ENCODE data around the gene GBX1. TPM values are rescaled to one million over a fixed set of nuclear protein-coding genes. Genes with fewer than 3 reads are reported as not detected.

Gene GBX1
- total RNA-seq, 1 experiment from 2014 or later: not detected

- H3K27ac Mint-ChIP-seq: peak overlapping the region; percentile 95
- peaks cover 31% of the 10 kb centered on the region for H3K4me1 Mint-ChIP-seq
- TF ChIP-seq ZNF121 (CRISPR knock-in tag; IDR thresholded peaks at IDR 0.05) (peak; percentile 34), CBFB (CRISPR knock-in tag; IDR thresholded peaks at IDR 0.05; ENCODE audit: low read depth) (no peak), ESRRA (CRISPR knock-in tag; IDR thresholded peaks at IDR 0.05; ENCODE audit: borderline replicate concordance) (no peak), SP1 (CRISPR knock-in tag; conservative IDR thresholded peaks at IDR 0.05) (peak; percentile 53; the same call in 1 of the 2 replicates), FOXP1 (CRISPR knock-in tag; IDR thresholded peaks at IDR 0.05; ENCODE audit: borderline replicate concordance) (0 out of 2 replicates have a peak, but pooled peaks have one; percentile 25), MAX (CRISPR knock-in tag; IDR thresholded peaks at IDR 0.05) (peak; percentile 37; the same call in 1 of the 2 replicates), CTCF (IDR thresholded peaks at IDR 0.05) (peak; percentile 95)
- TF ChIP-seq, protein P1, sequence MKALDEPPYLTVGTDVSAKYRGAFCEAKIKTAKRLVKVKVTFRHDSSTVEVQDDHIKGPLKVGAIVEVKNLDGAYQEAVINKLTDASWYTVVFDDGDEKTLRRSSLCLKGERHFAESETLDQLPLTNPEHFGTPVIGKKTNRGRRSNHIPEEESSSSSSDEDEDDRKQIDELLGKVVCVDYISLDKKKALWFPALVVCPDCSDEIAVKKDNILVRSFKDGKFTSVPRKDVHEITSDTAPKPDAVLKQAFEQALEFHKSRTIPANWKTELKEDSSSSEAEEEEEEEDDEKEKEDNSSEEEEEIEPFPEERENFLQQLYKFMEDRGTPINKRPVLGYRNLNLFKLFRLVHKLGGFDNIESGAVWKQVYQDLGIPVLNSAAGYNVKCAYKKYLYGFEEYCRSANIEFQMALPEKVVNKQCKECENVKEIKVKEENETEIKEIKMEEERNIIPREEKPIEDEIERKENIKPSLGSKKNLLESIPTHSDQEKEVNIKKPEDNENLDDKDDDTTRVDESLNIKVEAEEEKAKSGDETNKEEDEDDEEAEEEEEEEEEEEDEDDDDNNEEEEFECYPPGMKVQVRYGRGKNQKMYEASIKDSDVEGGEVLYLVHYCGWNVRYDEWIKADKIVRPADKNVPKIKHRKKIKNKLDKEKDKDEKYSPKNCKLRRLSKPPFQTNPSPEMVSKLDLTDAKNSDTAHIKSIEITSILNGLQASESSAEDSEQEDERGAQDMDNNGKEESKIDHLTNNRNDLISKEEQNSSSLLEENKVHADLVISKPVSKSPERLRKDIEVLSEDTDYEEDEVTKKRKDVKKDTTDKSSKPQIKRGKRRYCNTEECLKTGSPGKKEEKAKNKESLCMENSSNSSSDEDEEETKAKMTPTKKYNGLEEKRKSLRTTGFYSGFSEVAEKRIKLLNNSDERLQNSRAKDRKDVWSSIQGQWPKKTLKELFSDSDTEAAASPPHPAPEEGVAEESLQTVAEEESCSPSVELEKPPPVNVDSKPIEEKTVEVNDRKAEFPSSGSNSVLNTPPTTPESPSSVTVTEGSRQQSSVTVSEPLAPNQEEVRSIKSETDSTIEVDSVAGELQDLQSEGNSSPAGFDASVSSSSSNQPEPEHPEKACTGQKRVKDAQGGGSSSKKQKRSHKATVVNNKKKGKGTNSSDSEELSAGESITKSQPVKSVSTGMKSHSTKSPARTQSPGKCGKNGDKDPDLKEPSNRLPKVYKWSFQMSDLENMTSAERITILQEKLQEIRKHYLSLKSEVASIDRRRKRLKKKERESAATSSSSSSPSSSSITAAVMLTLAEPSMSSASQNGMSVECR (CRISPR knock-in tag; IDR thresholded peaks at IDR 0.05; ENCODE audit: borderline replicate concordance): 0 out of 2 replicates have a peak, but pooled peaks have one; percentile 29
These were observed 43.6 kb downstream of the GBX1 start for GRCh38 chr7:151123822-151124464.

GRCh38 chr7:151123158-151123821, 44.2 kb downstream of the GBX1 start:
- Mint-ChIP-seq H3K4me3 (no peak overlapping the region), H3K9me3 (no peaks in the 10 kb centered on the region), H3K27ac (peak overlapping the region; percentile 95), H3K27me3 (ENCODE audit: low read depth) (peaks cover 5% of the 10 kb centered on the region; the same call in 1 of the 2 replicates), H3K4me1 (peaks cover 31% of the 10 kb centered on the region), H3K36me3 (peaks cover 35% of the 10 kb centered on the region)
- ATAC-seq: no peak
- CTCF ChIA-PET: interaction anchor here (0.6 to 4.2 kb wide), 45 partner anchors 8 to 325 kb away, joined by 3 to 65 read pairs (median 5); partner anchors contain the start of genes ABCB8, ABCF2, AGAP3 and ATG9B
- DNase-seq (ENCODE audit: low spot score): no peak
- POLR2A ChIA-PET: interaction anchor here (1.0 kb wide), 1 partner anchor 47 kb away, joined by 3 read pairs; no protein-coding TSS in a partner anchor
- TF ChIP-seq ZNF416 (CRISPR knock-in tag; IDR thresholded peaks at IDR 0.05) (no peak), USF1 (CRISPR knock-in tag; IDR thresholded peaks at IDR 0.05) (no peak), CBFB (CRISPR knock-in tag; IDR thresholded peaks at IDR 0.05; ENCODE audit: low read depth) (no peak), NR2C2 (CRISPR knock-in tag; IDR thresholded peaks at IDR 0.05) (no peak), NR3C1 (CRISPR knock-in tag; conservative IDR thresholded peaks at IDR 0.05; ENCODE audit: low read depth) (no peak), ATF1 (CRISPR knock-in tag; IDR thresholded peaks at IDR 0.05) (no peak), GTF2I (CRISPR knock-in tag; conservative IDR thresholded peaks at IDR 0.05) (no peak), ZNF423 (CRISPR knock-in tag; IDR thresholded peaks at IDR 0.05) (no peak), ETV6 (CRISPR knock-in tag; IDR thresholded peaks at IDR 0.05) (no peak), PRRX2 (CRISPR knock-in tag; IDR thresholded peaks at IDR 0.05) (no peak), FOXP1 (CRISPR knock-in tag; IDR thresholded peaks at IDR 0.05; ENCODE audit: borderline replicate concordance) (no peak), HMGXB4 (CRISPR knock-in tag; IDR thresholded peaks at IDR 0.05) (no peak), GRHL2 (CRISPR knock-in tag; IDR thresholded peaks at IDR 0.05; ENCODE audit: insufficient replicate concordance, severe bottlenecking) (no peak), ZNF512 (CRISPR knock-in tag; IDR thresholded peaks at IDR 0.05; ENCODE audit: borderline replicate concordance) (no peak), ZNF219 (CRISPR knock-in tag; IDR thresholded peaks at IDR 0.05; ENCODE audit: borderline replicate concordance) (no peak)

More at GRCh38 chr7:151123822-151124464, 43.6 kb downstream of the GBX1 start:
- H3K27me3 Mint-ChIP-seq (ENCODE audit: low read depth): peaks cover 5% of the 10 kb centered on the region; the same call in 1 of the 2 replicates
- peak overlapping the region; percentile 30 for H3K4me3 Mint-ChIP-seq
- DNase-seq (ENCODE audit: low spot score) (peak; percentile 93), ATAC-seq (peak; percentile 70)
- peaks cover 36% of the 10 kb centered on the region for H3K36me3 Mint-ChIP-seq
- CTCF ChIA-PET: interaction anchor here (0.6 to 4.2 kb wide), 48 partner anchors 8 to 324 kb away, joined by 3 to 65 read pairs (median 4); partner anchors contain the start of genes ABCB8, ABCF2, AGAP3 and ASIC3
- no peaks in the 10 kb centered on the region for H3K9me3 Mint-ChIP-seq
- POLR2A ChIA-PET: interaction anchor here (1.0 kb wide), 1 partner anchor 47 kb away, joined by 3 read pairs; no protein-coding TSS in a partner anchor
